DLD1 (cell line): ENCODE data around the gene SLC29A1.

Experiments used
- in situ Hi-C: cut with HindIII; loops from 2 replicates; pipeline ENCODE4 v1.10.0; 2017; ENCODE audit warnings: low sequenced_read_pairs

Gene SLC29A1

GRCh38 chr6:44264154-44265006 is 41.0 kb downstream of the SLC29A1 start:
- in situ Hi-C loops = no loop called here

- in situ Hi-C loops = no loop called here
Measured at GRCh38 chr6:44265007-44265721, 41.8 kb downstream of the SLC29A1 start, which contains the start of gene NFKBIE. NFKBIE (minus strand) TSS chr6:44265551; CDS start chr6:44265346, 205 bp downstream.

GRCh38 chr6:44265722-44266233 is 42.4 kb downstream of the SLC29A1 start:
- in situ Hi-C loops = no loop called here

GRCh38 chr6:44266347-44266746 is 43.0 kb downstream of the SLC29A1 start:
- in situ Hi-C loops = no loop called here

- in situ Hi-C loops = no loop called here
Measured at GRCh38 chr6:44267252-44267651, 43.9 kb downstream of the SLC29A1 start.

GRCh38 chr6:44268095-44268628 is 44.8 kb downstream of the SLC29A1 start:
- in situ Hi-C loops = no loop called here

GRCh38 chr6:44269178-44269920 is 46.0 kb downstream of the SLC29A1 start:
- in situ Hi-C loops = no loop called here

GRCh38 chr6:44269921-44270525 is 46.6 kb downstream of the SLC29A1 start, which contains the start of gene TMEM151B:
TMEM151B (plus strand) TSS chr6:44270450; CDS start chr6:44270743, 293 bp downstream.
- in situ Hi-C loops = no loop called here

GRCh38 chr6:44270526-44271405 is 47.4 kb downstream of the SLC29A1 start:
- in situ Hi-C loops = no loop called here

GRCh38 chr6:44271406-44271723 is 48.0 kb downstream of the SLC29A1 start:
- in situ Hi-C loops = no loop called here

GRCh38 chr6:44271914-44272313 is 48.5 kb downstream of the SLC29A1 start:
- in situ Hi-C loops = no loop called here

- in situ Hi-C loops = no loop called here
Measured at GRCh38 chr6:44272529-44272928, 49.1 kb downstream of the SLC29A1 start.

GRCh38 chr6:44272999-44273566 is 49.7 kb downstream of the SLC29A1 start:
- in situ Hi-C loops = no loop called here

GRCh38 chr6:44273617-44274016 is 50.2 kb downstream of the SLC29A1 start:
- in situ Hi-C loops = no loop called here

GRCh38 chr6:44275271-44275748 is 51.9 kb downstream of the SLC29A1 start:
- in situ Hi-C loops = no loop called here

- in situ Hi-C loops = no loop called here
Measured at GRCh38 chr6:44275749-44276648, 52.6 kb downstream of the SLC29A1 start.

- in situ Hi-C loops = no loop called here
Measured at GRCh38 chr6:44276667-44277640, 53.6 kb downstream of the SLC29A1 start.
